ENCODE measurements around the gene HCST. TPM values are rescaled to one million over a fixed set of nuclear protein-coding genes. Genes with fewer than 3 reads are reported as not detected.

Gene HCST
- total RNA-seq, 6 experiments from 2014 or later = 0.96 to 4.1 (median 1.2) TPM

GRCh38 chr19:35882114-35882832 is 20.1 kb upstream of the HCST start:
- Mint-ChIP-seq H3K9me3 (no peaks in the 10 kb centered on the region), H3K27ac (no peak overlapping the region), H3K4me1 (ENCODE audit: low read depth) (peaks cover 9% of the 10 kb centered on the region), H3K4me3 (no peak overlapping the region), H3K36me3 (ENCODE audit: low read depth) (peaks cover 5% of the 10 kb centered on the region), H3K27me3 (ENCODE audit: insufficient read depth) (peaks cover 5% of the 10 kb centered on the region)
- TF ChIP-seq CTCF (IDR thresholded peaks at IDR 0.05) = peak; percentile 76
- DNase-seq = peak; percentile 82

- Mint-ChIP-seq H3K36me3 (ENCODE audit: low read depth) (peaks cover 15% of the 10 kb centered on the region), H3K4me1 (ENCODE audit: low read depth) (peaks cover 9% of the 10 kb centered on the region), H3K27ac (no peak overlapping the region), H3K9me3 (no peaks in the 10 kb centered on the region), H3K4me3 (no peak overlapping the region), H3K27me3 (ENCODE audit: insufficient read depth) (no peaks in the 10 kb centered on the region; the same call in 1 of the 2 replicates)
- TF ChIP-seq CTCF (IDR thresholded peaks at IDR 0.05) = no peak
- no peak for DNase-seq
Measured at GRCh38 chr19:35883882-35884281, 18.4 kb upstream of the HCST start.

GRCh38 chr19:35885225-35885738 is 17.0 kb upstream of the HCST start:
- H3K9me3 Mint-ChIP-seq = no peaks in the 10 kb centered on the region
- DNase-seq = no peak

GRCh38 chr19:35885904-35886303 is 16.4 kb upstream of the HCST start:
- Mint-ChIP-seq H3K27ac (no peak overlapping the region), H3K4me1 (ENCODE audit: low read depth) (no peaks in the 10 kb centered on the region), H3K9me3 (no peaks in the 10 kb centered on the region), H3K4me3 (no peak overlapping the region), H3K36me3 (ENCODE audit: low read depth) (peaks cover 28% of the 10 kb centered on the region), H3K27me3 (ENCODE audit: insufficient read depth) (no peaks in the 10 kb centered on the region)
- TF ChIP-seq CTCF (IDR thresholded peaks at IDR 0.05) = no peak
- DNase-seq = no peak

More at GRCh38 chr19:35885225-35885738, 17.0 kb upstream of the HCST start:
- Mint-ChIP-seq H3K27ac (no peak overlapping the region), H3K27me3 (ENCODE audit: insufficient read depth) (no peaks in the 10 kb centered on the region), H3K36me3 (ENCODE audit: low read depth) (peaks cover 27% of the 10 kb centered on the region), H3K4me1 (ENCODE audit: low read depth) (no peaks in the 10 kb centered on the region), H3K4me3 (no peak overlapping the region)
- no peak for TF ChIP-seq CTCF (IDR thresholded peaks at IDR 0.05)

- no peak overlapping the region for H3K4me3 Mint-ChIP-seq
- DNase-seq = no peak
- H3K4me1 Mint-ChIP-seq (ENCODE audit: low read depth) = no peaks in the 10 kb centered on the region
- H3K27me3 Mint-ChIP-seq (ENCODE audit: insufficient read depth) = no peaks in the 10 kb centered on the region
- H3K27ac Mint-ChIP-seq = no peak overlapping the region
- peaks cover 28% of the 10 kb centered on the region for H3K36me3 Mint-ChIP-seq (ENCODE audit: low read depth)
- no peaks in the 10 kb centered on the region for H3K9me3 Mint-ChIP-seq
- no peak for TF ChIP-seq CTCF (IDR thresholded peaks at IDR 0.05)
Measured at GRCh38 chr19:35887197-35887596, 15.1 kb upstream of the HCST start.

All from HFFc6 (cell line).